ENCODE data around the gene TUBA1C.
"Not testable (repeated sequence)": the region's sequence is repeated elsewhere in the genome, so short reads cannot be mapped to it uniquely, and the experiment has no call there.

Gene TUBA1C

DNA sequence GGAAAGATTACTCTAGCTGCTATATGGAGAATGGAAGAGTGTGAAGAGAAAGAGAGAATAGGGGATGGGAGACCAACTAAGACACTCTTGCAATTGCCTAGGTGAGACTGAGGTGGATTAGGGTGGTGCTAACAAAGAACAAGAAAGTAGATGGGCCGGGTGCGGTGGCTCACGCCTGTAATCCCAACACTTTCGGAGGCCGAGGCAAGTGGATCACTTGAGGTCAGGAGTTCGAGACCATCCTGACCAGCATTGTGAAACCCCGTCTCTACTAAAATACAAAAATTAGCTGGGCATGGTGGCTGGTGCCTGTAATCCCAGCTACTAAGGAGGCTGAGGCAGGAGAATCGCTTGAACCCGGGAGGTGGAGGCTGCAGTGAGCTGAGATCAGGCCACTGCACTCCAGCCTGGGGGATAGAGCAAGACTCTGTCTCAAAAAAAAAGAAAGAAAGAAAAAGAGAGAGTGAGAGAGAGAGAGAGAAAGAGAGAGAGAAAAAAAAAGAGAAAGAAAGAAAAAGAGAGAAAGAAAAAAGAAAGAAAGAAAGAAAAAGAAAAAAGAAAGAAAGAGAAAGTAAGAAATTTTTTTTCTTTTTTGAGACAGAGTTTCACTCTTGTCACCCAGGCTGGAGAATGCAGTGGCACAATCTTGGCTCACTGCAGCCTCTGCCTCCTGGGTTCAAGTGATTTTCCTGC is 55.7 kb downstream of the TUBA1C start:
- FAIRE-seq, result not testable (repeated sequence)

- FAIRE-seq, result no peak
Measured at GRCh38 chr12:49322367-49322707, 57.5 kb downstream of the TUBA1C start.

DNA sequence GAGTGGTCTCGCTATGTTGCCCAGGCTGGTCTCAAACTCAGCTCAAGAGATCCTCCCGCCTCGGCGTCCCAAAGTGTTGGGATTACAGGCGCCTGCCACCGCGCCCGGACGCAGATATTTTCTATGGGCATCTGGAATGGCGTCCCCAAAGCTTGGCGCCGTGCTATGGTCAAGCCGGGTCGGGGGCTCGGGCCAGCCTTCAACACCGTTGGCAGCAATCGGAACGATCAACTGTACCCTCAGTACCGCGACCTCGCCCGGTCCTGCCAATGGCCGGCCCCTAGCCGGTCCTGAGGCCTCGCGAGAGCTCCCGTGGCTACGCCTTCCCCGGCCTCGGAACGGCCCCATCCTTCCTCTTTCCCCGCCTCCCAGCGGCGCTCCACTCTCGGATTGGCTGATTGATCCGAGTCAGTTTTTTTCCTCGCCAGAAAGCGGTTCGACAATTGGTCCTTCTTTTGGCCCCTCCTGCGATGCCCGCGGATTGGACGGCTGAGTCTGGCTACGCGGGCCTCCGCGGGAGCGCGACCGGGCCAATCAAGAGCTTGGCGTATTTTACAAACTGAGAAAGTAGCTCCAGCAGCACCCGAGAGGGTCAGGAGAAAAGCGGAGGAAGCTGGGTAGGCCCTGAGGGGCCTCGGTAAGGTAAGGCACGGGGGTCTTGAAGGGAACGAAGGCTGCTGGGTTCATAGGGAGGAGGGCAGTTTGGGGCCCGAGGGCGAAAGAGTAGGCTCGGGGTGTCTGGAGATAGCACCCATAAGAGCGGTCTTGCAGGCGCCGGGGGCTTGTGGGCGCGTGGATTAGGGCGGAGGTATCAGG is 58.0 kb downstream of the TUBA1C start, which contains the start of gene TROAP:
TSS of gene TROAP (plus strand) at position 548 of the 816 bp plus-strand sequence. CDS start 354 bp downstream, outside the sequence.
- FAIRE-seq, result peak; percentile 99

GRCh38 chr12:49323524-49324097 is 58.7 kb downstream of the TUBA1C start:
- no peak for FAIRE-seq
